Esophagus (tissue), 2 donors: ENCODE data around the gene OR7G2. TPM values are rescaled to one million over a fixed set of nuclear protein-coding genes. Genes with fewer than 3 reads are reported as not detected.

ENCODE experiments used
- H3K27ac ChIP-seq, 2 donors: one replicate each; pipeline ENCODE4 v1.5.1; 2013; ENCODE audit warnings: low read depth in 2 of 2, mild to moderate bottlenecking in 2 of 2, inconsistent platforms in 1 of 2, low read length in 1 of 2, moderate library complexity in 1 of 2
- H3K27me3 ChIP-seq, 2 donors: one replicate each; pipeline ENCODE4 v1.6.1; 2013; ENCODE audit warnings: low read length in 2 of 2, control low read depth in 1 of 2, mild to moderate bottlenecking in 1 of 2; ENCODE audit not compliant: insufficient read depth in 2 of 2, control insufficient read depth in 1 of 2
- H3K36me3 ChIP-seq, 2 donors: one replicate each; pipeline ENCODE4 v1.6.1; 2013; ENCODE audit warnings: low read length in 1 of 2; ENCODE audit not compliant: control insufficient read depth in 2 of 2, insufficient read depth in 2 of 2
- H3K4me1 ChIP-seq, 2 donors: one replicate each; pipeline ENCODE4 v1.6.1; 2013; ENCODE audit warnings: low read length in 1 of 2; ENCODE audit not compliant: control insufficient read depth in 2 of 2, insufficient read depth in 2 of 2
- H3K4me3 ChIP-seq, 2 donors: one replicate each; pipeline ENCODE4 v1.5.1; 2013; ENCODE audit warnings: low read length in 2 of 2, mild to moderate bottlenecking in 2 of 2, low read depth in 1 of 2, moderate library complexity in 1 of 2
- H3K9me3 ChIP-seq, 2 donors: one replicate each; pipeline ENCODE4 v1.6.1; 2013; ENCODE audit warnings: mild to moderate bottlenecking in 2 of 2, low read depth in 1 of 2, low read length in 1 of 2, moderate library complexity in 1 of 2; ENCODE audit not compliant: control insufficient read depth in 2 of 2, insufficient read depth in 1 of 2
- WGBS, 2 donors: extraction: QIAGEN DNeasy Blood & Tissue Kit; methylation state at CpG; one replicate each; pipeline ENCODE4 v1.1.7; 2013; 5-methylcytosine and 5-hydroxymethylcytosine counted together
- polyA plus RNA-seq, 2 donors: library from polyadenylated mRNA; stranded (reverse); fragments of 200-250 nt; gene quantifications; one replicate each; pipeline ENCODE4 v1.2.3, GENCODE V29; 2013
- donor health status: healthy with polysubstance abuse.
- donor health status: Bipolar disorder and iron deficiency.

The OR7G2 gene
- polyA plus RNA-seq, result not detected

- Histone ChIP-seq H3K27me3 (peaks cover 0 to 4% of the 10 kb centered on the region in 2 donors), H3K4me3 (no peak within 1 kb of the TSS), H3K36me3 (no peaks in the 10 kb centered on the region), H3K27ac (no peak within 1 kb of the TSS), H3K4me1 (no peaks in the 10 kb centered on the region), H3K9me3 (no peaks in the 10 kb centered on the region)
- 50 to 55% methylated on average over 8 of the region's 8 CpGs for WGBS, 2 donors
Observed at GRCh38 chr19:9107375-9107774, at the start of gene OR7G2. OR7G2 (minus strand) TSS chr19:9107475; CDS start chr19:9103243, 4,232 bp downstream.

DNA sequence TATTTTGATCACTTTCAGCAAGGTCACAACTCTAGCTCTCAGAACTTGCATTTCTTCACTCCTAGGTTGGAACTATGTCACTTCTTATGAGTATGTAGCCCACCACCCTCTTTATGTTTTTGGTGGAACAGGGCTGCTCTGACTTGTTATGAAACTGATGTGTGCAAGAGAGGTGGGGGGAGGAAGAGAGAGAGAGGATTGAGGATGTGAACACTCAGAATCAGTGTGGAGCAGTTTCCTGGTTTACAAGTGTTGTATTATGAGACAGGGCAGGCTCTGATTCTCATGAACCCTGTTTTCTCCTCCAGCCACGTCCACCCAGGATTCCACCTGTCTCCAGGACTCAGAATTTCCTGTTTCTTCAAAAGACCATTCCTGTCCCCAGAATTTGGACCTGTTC lies 49.0 kb upstream of the OR7G2 start:
- Histone ChIP-seq H3K4me3 (no peak overlapping the region), H3K27me3 (no peaks in the 10 kb centered on the region), H3K36me3 (peaks cover 38 to 53% of the 10 kb centered on the region in 2 donors), H3K4me1 (no peaks in the 10 kb centered on the region), H3K9me3 (peaks cover 20 to 40% of the 10 kb centered on the region in 2 donors), H3K27ac (no peak overlapping the region)
- 88 to 93% methylated on average over 1 of the region's 1 CpG for WGBS, 2 donors

DNA sequence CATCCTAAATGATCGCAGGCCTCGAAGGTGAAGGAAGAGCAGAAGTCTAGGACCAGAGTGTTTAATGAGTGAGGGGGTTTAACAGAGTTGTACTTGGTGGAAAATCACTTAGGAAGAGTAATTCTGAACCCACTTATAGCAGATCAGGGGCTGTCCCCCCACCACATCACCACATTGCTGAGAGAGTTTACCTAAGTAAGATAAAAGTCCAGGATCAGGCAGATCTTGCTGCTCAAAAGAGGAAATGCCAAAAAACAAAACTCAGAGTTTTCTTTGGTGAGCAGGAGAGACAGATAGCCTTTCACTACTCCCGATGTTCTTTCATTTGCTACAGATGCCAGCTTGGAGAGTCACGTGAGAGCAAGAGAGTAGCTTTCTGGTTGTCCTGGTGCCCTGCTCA lies 48.3 kb upstream of the OR7G2 start:
- Histone ChIP-seq H3K27ac (no peak overlapping the region), H3K4me1 (peaks cover 0 to 2% of the 10 kb centered on the region in 2 donors), H3K27me3 (no peaks in the 10 kb centered on the region), H3K4me3 (no peak overlapping the region), H3K36me3 (peaks cover 31 to 45% of the 10 kb centered on the region in 2 donors), H3K9me3 (peaks cover 13 to 34% of the 10 kb centered on the region in 2 donors)
- 97 to 98% methylated on average over 4 of the region's 4 CpGs for WGBS, 2 donors

DNA sequence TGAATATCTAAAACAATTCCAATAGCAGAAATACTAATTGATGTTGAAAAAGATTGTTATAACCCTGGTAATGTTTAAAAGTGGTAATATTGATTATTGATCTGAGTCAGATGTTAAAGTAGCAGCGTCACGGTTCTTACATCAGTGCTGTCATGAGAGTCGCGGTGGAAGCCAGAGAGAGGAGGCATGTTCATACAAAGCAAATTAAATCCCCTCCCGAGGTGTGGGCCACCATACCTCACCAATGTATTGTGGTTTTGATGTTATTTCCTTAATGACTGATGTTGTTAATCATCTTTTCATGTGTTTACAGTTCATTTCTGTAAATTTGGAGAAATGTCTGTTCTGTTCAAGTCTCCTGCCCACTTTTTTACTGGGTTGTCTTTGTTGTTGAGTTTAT lies 44.1 kb upstream of the OR7G2 start:
- H3K27ac ChIP-seq, result no peak overlapping the region
- H3K27me3 ChIP-seq, result no peaks in the 10 kb centered on the region
- 89 to 95% methylated on average over 5 of the region's 5 CpGs for WGBS, 2 donors
- H3K36me3 ChIP-seq, result peaks cover 10 to 14% of the 10 kb centered on the region in 2 donors
- H3K9me3 ChIP-seq, result peaks cover 6 to 11% of the 10 kb centered on the region in 2 donors
- H3K4me3 ChIP-seq, result no peak overlapping the region
- H3K4me1 ChIP-seq, result peaks cover 2 to 7% of the 10 kb centered on the region in 2 donors

DNA sequence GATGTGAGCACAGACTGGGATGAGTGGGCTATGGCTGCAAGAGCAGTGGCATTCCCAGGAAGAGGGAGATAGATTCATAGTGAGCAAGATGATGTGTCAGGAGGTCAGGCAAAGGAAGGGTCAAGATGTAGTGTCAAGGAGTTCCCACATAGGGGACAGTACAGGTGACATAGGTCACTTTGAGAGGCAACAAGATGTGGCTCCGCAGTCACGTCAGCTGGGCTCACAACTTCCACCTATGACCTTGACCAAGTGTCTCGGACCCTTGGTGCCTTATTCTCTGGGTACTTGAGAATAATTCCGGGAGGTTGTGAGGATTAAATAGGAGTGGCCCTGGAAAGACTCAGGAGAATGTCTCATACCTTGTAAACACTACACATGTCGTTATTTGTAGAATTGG lies 43.4 kb upstream of the OR7G2 start:
- H3K36me3 ChIP-seq, result peaks cover 6 to 7% of the 10 kb centered on the region in 2 donors
- WGBS, 2 donors, result 94 to 97% methylated on average over 5 of the region's 5 CpGs

DNA sequence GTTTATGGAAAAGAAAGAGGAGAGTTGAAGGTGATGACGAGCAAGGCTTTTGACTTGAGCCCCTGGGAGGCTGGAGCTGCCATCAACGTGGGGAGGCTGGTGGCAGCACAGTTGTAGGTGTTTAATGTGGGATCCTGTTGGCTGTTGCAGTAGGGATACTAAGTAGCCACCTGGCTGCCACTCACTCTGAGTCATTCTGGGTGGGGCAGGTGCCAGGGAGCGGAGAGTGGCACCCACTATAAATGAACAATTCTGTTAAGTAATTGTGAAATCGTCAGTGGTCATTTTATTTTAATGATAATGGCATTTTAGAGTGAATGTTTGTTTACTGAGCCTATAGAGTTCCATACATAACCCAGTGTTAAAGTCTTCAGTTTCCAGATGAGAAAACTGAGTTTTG lies 42.7 kb upstream of the OR7G2 start:
- H3K27me3 ChIP-seq, result no peaks in the 10 kb centered on the region
- no peak overlapping the region for H3K4me3 ChIP-seq
- peaks cover 3 to 4% of the 10 kb centered on the region in 2 donors for H3K36me3 ChIP-seq
- 85 to 89% methylated on average over 4 of the region's 4 CpGs for WGBS, 2 donors
- H3K27ac ChIP-seq, result no peak overlapping the region
- peaks cover 7 to 9% of the 10 kb centered on the region in 2 donors for H3K9me3 ChIP-seq
- peaks cover 2 to 7% of the 10 kb centered on the region in 2 donors for H3K4me1 ChIP-seq

More for the DNA sequence above, 43.4 kb upstream of the OR7G2 start:
- H3K4me3 ChIP-seq, result no peak overlapping the region
- peaks cover 2 to 7% of the 10 kb centered on the region in 2 donors for H3K4me1 ChIP-seq
- no peaks in the 10 kb centered on the region for H3K27me3 ChIP-seq
- H3K27ac ChIP-seq, result no peak overlapping the region
- peaks cover 6 to 8% of the 10 kb centered on the region in 2 donors for H3K9me3 ChIP-seq

DNA sequence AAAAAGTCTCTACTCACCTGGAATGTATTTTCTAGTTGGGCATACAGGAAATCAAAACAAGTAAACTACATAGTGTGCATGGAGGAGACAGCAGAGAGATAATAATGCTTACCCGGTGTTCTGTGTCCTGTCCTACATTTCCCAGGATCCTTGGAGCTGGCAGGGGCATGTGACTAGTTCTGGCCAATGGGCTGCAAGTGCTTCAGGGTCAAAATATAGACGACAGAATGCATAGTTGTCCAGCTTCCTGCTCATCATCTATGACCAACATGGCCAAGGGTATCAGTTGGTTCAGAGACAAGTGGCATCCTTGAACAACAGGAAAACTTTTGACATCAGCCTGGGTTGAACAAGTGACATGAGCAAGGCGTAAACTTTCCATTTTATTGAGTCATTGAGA lies 41.4 kb upstream of the OR7G2 start:
- H3K27me3 ChIP-seq, result no peaks in the 10 kb centered on the region
- H3K27ac ChIP-seq, result no peak overlapping the region
- H3K36me3 ChIP-seq, result peaks cover 3 to 4% of the 10 kb centered on the region in 2 donors
- H3K4me3 ChIP-seq, result no peak overlapping the region
- 97% methylated on average over 3 of the region's 3 CpGs for WGBS, 2 donors
- peaks cover 9 to 10% of the 10 kb centered on the region in 2 donors for H3K9me3 ChIP-seq
- H3K4me1 ChIP-seq, result peaks cover 2 to 7% of the 10 kb centered on the region in 2 donors

- Histone ChIP-seq H3K27me3 (no peaks in the 10 kb centered on the region), H3K4me1 (peaks cover 2 to 7% of the 10 kb centered on the region in 2 donors), H3K27ac (no peak overlapping the region), H3K4me3 (no peak overlapping the region), H3K36me3 (peaks cover 3 to 4% of the 10 kb centered on the region in 2 donors), H3K9me3 (peaks cover 8 to 9% of the 10 kb centered on the region in 2 donors)
- WGBS, 2 donors, result 100% methylated on average over 1 of the region's 1 CpG
Observed at GRCh38 chr19:9146882-9147281, 39.6 kb upstream of the OR7G2 start.

DNA sequence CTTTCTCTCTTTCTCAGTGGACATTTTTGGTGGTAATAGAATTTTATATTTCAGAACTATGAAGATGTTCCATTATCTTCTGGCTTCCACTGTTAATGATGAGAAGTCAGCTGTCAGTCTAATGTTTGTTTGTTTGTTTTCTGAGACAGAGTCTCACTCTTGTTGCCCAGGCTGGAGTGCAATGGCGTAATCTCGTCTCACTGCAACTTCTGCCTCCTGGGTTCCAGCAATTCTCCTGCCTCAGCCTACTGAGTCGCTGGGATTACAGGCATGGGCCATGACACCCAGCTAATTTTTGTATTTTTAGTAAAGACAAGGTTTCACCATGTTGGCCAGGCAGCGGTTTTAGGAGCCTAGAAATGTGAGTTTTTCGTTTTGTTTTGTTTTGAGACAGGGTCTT lies 37.6 kb upstream of the OR7G2 start:
- Histone ChIP-seq H3K4me3 (no peak overlapping the region), H3K4me1 (peaks cover under 1 to 2% of the 10 kb centered on the region in 2 donors), H3K27ac (no peak overlapping the region), H3K9me3 (peaks cover 7 to 8% of the 10 kb centered on the region in 2 donors), H3K36me3 (peaks cover 3 to 4% of the 10 kb centered on the region in 2 donors), H3K27me3 (no peaks in the 10 kb centered on the region)
- 95 to 97% methylated on average over 5 of the region's 5 CpGs for WGBS, 2 donors

- peaks cover 4% of the 10 kb centered on the region in 2 donors for H3K9me3 ChIP-seq
- no peaks in the 10 kb centered on the region for H3K4me1 ChIP-seq
- no peaks in the 10 kb centered on the region for H3K36me3 ChIP-seq
- H3K4me3 ChIP-seq, result peak within 1 kb of the TSS; percentile 93 to 100
- peak within 1 kb of the TSS; percentile 79 to 92 for H3K27ac ChIP-seq
- H3K27me3 ChIP-seq, result no peaks in the 10 kb centered on the region
- 0% methylated on average over 43 of the region's 43 CpGs for WGBS, 2 donors
Observed at GRCh38 chr19:9140159-9140874, 33.0 kb upstream of the OR7G2 start, which contains the start of gene ZNF317. ZNF317 (plus strand) TSS chr19:9140397; CDS start chr19:9156017, 15,620 bp downstream.
